ENCODE measurements around the gene KDM3B. TPM values are rescaled to one million over a fixed set of nuclear protein-coding genes. Genes with fewer than 3 reads are reported as not detected.

Gene KDM3B
- total and polyA plus RNA-seq, 2 of the 8 experiments (the other 6 are each of a cell fraction or from before 2014, with no cell fraction given), result 27.1 to 78.1 TPM

GRCh38 chr5:138472353-138472752 is 119.9 kb downstream of the KDM3B start:
- TF ChIP-seq CHD2 (IDR thresholded peaks at IDR 0.05; ENCODE audit: low read length) (0 out of 2 replicates have a peak, but pooled peaks have one; percentile 7), CBX5 (IDR thresholded peaks at IDR 0.05; ENCODE audit: low read depth, low read length) (no peak), POLR2AphosphoS5 (IDR thresholded peaks at IDR 0.05; ENCODE audit: low read depth, low read length) (peak; percentile 42; the same call in 1 of the 2 replicates), POLR2A (IDR thresholded peaks at IDR 0.05; ENCODE audit: control extremely low read depth in 1 of 2, low read depth in 2 of 2, low read length in 2 of 2) (peak in 1 of 2 experiments; percentile 76; a peak in 1 of 3 replicates)
- TF ChIP-seq, protein P1, sequence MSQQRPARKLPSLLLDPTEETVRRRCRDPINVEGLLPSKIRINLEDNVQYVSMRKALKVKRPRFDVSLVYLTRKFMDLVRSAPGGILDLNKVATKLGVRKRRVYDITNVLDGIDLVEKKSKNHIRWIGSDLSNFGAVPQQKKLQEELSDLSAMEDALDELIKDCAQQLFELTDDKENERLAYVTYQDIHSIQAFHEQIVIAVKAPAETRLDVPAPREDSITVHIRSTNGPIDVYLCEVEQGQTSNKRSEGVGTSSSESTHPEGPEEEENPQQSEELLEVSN (IDR thresholded peaks at IDR 0.05), result no peak
- no peak overlapping the region for H4K91ac ChIP-seq (replicated peaks; ENCODE audit: insufficient read length, low read length)
- no peaks in the 10 kb centered on the region; a peak in 1 of 7 replicates for H3K27me3 ChIP-seq (replicated peaks in 1 of 4; ENCODE audit: control insufficient read depth in 3 of 4, extremely low read depth in 1 of 4, insufficient read depth in 3 of 4, low read length in 3 of 4)
- H3K23ac ChIP-seq (ENCODE audit: insufficient read length), result no peak overlapping the region
- peaks cover 2 to 6% (median 2%) of the 10 kb centered on the region in 4 experiments; a peak in 4 of 7 replicates for H3K4me1 ChIP-seq (replicated peaks in 1 of 4; ENCODE audit: control insufficient read depth in 3 of 4, insufficient read depth in 4 of 4, low read length in 3 of 4)
- FAIRE-seq, result peak; percentile 79
- H3K27ac ChIP-seq (ENCODE audit: low read depth, low read length), result no peak overlapping the region
- DNase-seq (ENCODE audit: low read depth in 1 of 2, low spot score in 2 of 2), result no peak
- H3K36me3 ChIP-seq (ENCODE audit: control insufficient read depth in 2 of 4, insufficient read depth in 4 of 4, low read length in 3 of 4), result peaks cover 0 to 10% (median 4%) of the 10 kb centered on the region in 4 experiments; a peak in 5 of 8 replicates
- ChIA-PET POLR2A (ENCODE audit: partially characterized antibody) (interaction anchor here (1.3 to 15.1 kb wide), 6 partner anchors 8 to 103 kb away, joined by 3 to 294 read pairs (median 5); partner anchors contain the start of genes EGR1 and ETF1), CTCF (ENCODE audit: partially characterized antibody) (interaction anchor here (1.2 to 2.2 kb wide), 5 partner anchors 11 to 32 kb away, joined by 3 to 11 read pairs (median 4); no protein-coding TSS in a partner anchor)
- H2BK12ac ChIP-seq (ENCODE audit: low read depth, low read length), result no peak overlapping the region
- no peaks in the 10 kb centered on the region for H3K9me3 ChIP-seq (ENCODE audit: insufficient read depth in 2 of 2, low read depth in 1 of 2, low read length in 1 of 2)
- peak overlapping the region; percentile 99 for H2AFZ ChIP-seq (ENCODE audit: low read length)
- no peak overlapping the region for H3K56ac ChIP-seq (replicated peaks; ENCODE audit: insufficient read length, low read depth, low read length)
- no peak overlapping the region for H2BK20ac ChIP-seq (ENCODE audit: low read length)
- peak overlapping the region in 1 of 4 experiments; percentile 15; a peak in 1 of 8 replicates for H3K4me3 ChIP-seq (ENCODE audit: extremely low read depth in 1 of 4, insufficient read depth in 2 of 4, low read depth in 3 of 4, low read length in 4 of 4)
- no peak overlapping the region for H2BK120ac ChIP-seq (replicated peaks; ENCODE audit: low read depth, low read length)
- peaks cover 0 to 3% of the 10 kb centered on the region in 2 experiments for H4K20me1 ChIP-seq (replicated peaks in 1 of 2; ENCODE audit: control insufficient read depth in 1 of 2, insufficient read depth in 2 of 2, low read length in 2 of 2)
- H3K14ac ChIP-seq (ENCODE audit: insufficient read length), result no peak overlapping the region
- H4K8ac ChIP-seq (ENCODE audit: extremely low read depth, insufficient read depth, low read length), result no peak overlapping the region
- no peak overlapping the region for H2BK5ac ChIP-seq (ENCODE audit: low read depth, low read length)
- H2AK5ac ChIP-seq (ENCODE audit: low read depth, low read length), result no peak overlapping the region
- H3K9ac ChIP-seq (replicated peaks in 1 of 4; ENCODE audit: extremely low read depth in 1 of 4, low read depth in 3 of 4, low read length in 3 of 4), result peak overlapping the region in 1 of 4 experiments; percentile 61; a peak in 1 of 7 replicates
- H2BK15ac ChIP-seq (ENCODE audit: low read length), result no peak overlapping the region
- peak overlapping the region; percentile 33 to 60; a peak in 3 of 4 replicates for H3K4me2 ChIP-seq (ENCODE audit: insufficient read depth in 1 of 2, low read depth in 2 of 2, low read length in 2 of 2)
- H4K5ac ChIP-seq (ENCODE audit: insufficient read length, low read depth, low read length), result no peak overlapping the region
- no peak overlapping the region for H3K4ac ChIP-seq (replicated peaks; ENCODE audit: insufficient read length, low read depth, low read length)
- 29% methylated on average over 6 of the region's 6 CpGs; no CpG with 5 or more reads in 1 of the 2 experiments for WGBS, 2 experiments (ENCODE audit: extremely low coverage in 1 of 2, insufficient coverage in 1 of 2, insufficient read length in 1 of 2, insufficient replicate concordance in 2 of 2, low coverage in 1 of 2, low lambda C conversion rate in 2 of 2, missing lambda C conversion rate in 1 of 2)
- no peaks in the 10 kb centered on the region; the same call in 1 of the 2 replicates for H3K23me2 ChIP-seq (ENCODE audit: low read depth, low read length)
- H3K79me1 ChIP-seq (ENCODE audit: low read depth, low read length), result no peaks in the 10 kb centered on the region; the same call in 1 of the 2 replicates
- H3K18ac ChIP-seq (ENCODE audit: extremely low read depth, low read length), result no peak overlapping the region; the same call in 1 of the 2 replicates
- H3K79me2 ChIP-seq (ENCODE audit: control insufficient read depth in 1 of 2, insufficient read depth in 2 of 2, low read length in 2 of 2), result no peaks in the 10 kb centered on the region

All from H1 (cell line).